Activated naive CD8-positive, alpha-beta T cell treated with anti-CD3 and anti-CD28 coated beads for 36 hours (primary cell): ENCODE measurements around the gene PPY. TPM values are rescaled to one million over a fixed set of nuclear protein-coding genes. Genes with fewer than 3 reads are reported as not detected.
A peak's percentile ranks its signal among the peaks of the same experiment; 100 is the strongest.
"Not testable (repeated sequence)": the region's sequence is repeated elsewhere in the genome, so short reads cannot be mapped to it uniquely, and the experiment has no call there.

Source experiments
- DNase-seq: peaks from one replicate; pipeline ENCODE4 v3.0.0; 2021
- H3K27ac Mint-ChIP-seq: one replicate; pipeline ENCODE4 v1.8.0; 2022; ENCODE audit warnings: mild to moderate bottlenecking, moderate library complexity, mixed read lengths
- H3K27me3 Mint-ChIP-seq: one replicate; pipeline ENCODE4 v1.8.0; 2022; ENCODE audit warnings: mild to moderate bottlenecking, mixed read lengths
- H3K36me3 Mint-ChIP-seq: one replicate; pipeline ENCODE4 v1.8.0; 2021; ENCODE audit warnings: mild to moderate bottlenecking, mixed read lengths
- H3K4me1 Mint-ChIP-seq: one replicate; pipeline ENCODE4 v1.8.0; 2021; ENCODE audit warnings: mixed read lengths
- H3K4me3 Mint-ChIP-seq: one replicate; pipeline ENCODE4 v1.8.0; 2022; ENCODE audit warnings: mild to moderate bottlenecking, moderate library complexity, mixed read lengths
- H3K9me3 Mint-ChIP-seq: one replicate; pipeline ENCODE4 v1.8.0; 2022; ENCODE audit warnings: mixed read lengths
- total RNA-seq, 2 experiments: library from RNA; stranded (reverse); gene quantifications; one replicate each; pipeline ENCODE4 v1.2.3, GENCODE V29; 2021

The PPY gene
- total RNA-seq, 2 experiments from 2014 or later = not detected

- Mint-ChIP-seq H3K27ac (no peak overlapping the region), H3K4me3 (no peak overlapping the region), H3K9me3 (no peaks in the 10 kb centered on the region), H3K36me3 (no peaks in the 10 kb centered on the region), H3K27me3 (peaks cover 64% of the 10 kb centered on the region), H3K4me1 (peaks cover 3% of the 10 kb centered on the region)
- no peak for DNase-seq
Observed at GRCh38 chr17:43951750-43952149, 9.5 kb upstream of the PPY start.

GRCh38 chr17:43950554-43950953 is 8.3 kb upstream of the PPY start:
- Mint-ChIP-seq H3K36me3 (no peaks in the 10 kb centered on the region), H3K27me3 (peaks cover 60% of the 10 kb centered on the region), H3K4me1 (peaks cover 3% of the 10 kb centered on the region), H3K9me3 (no peaks in the 10 kb centered on the region), H3K27ac (no peak overlapping the region), H3K4me3 (no peak overlapping the region)
- no peak for DNase-seq

- DNase-seq = no peak
- Mint-ChIP-seq H3K4me3 (no peak overlapping the region), H3K27me3 (peaks cover 60% of the 10 kb centered on the region), H3K36me3 (no peaks in the 10 kb centered on the region), H3K4me1 (peaks cover 3% of the 10 kb centered on the region), H3K27ac (no peak overlapping the region), H3K9me3 (no peaks in the 10 kb centered on the region)
Observed at GRCh38 chr17:43949781-43950180, 7.5 kb upstream of the PPY start.

- Mint-ChIP-seq H3K9me3 (no peaks in the 10 kb centered on the region), H3K36me3 (no peaks in the 10 kb centered on the region), H3K4me1 (peaks cover 3% of the 10 kb centered on the region), H3K27ac (no peak overlapping the region), H3K4me3 (no peak overlapping the region), H3K27me3 (peaks cover 30% of the 10 kb centered on the region)
- no peak for DNase-seq
Observed at GRCh38 chr17:43946781-43947180, 4.5 kb upstream of the PPY start.

GRCh38 chr17:43945074-43945829 is 3.0 kb upstream of the PPY start:
- Mint-ChIP-seq H3K9me3 (no peaks in the 10 kb centered on the region), H3K4me1 (peaks cover 3% of the 10 kb centered on the region), H3K27me3 (peaks cover 16% of the 10 kb centered on the region), H3K36me3 (no peaks in the 10 kb centered on the region), H3K27ac (no peak overlapping the region), H3K4me3 (no peak overlapping the region)
- DNase-seq = no peak

- no peaks in the 10 kb centered on the region for H3K36me3 Mint-ChIP-seq
Observed at GRCh38 chr17:43940630-43941029, 1.6 kb downstream of the PPY start.

GRCh38 chr17:43939886-43940285 is 2.4 kb downstream of the PPY start:
- no peak for DNase-seq
- H3K36me3 Mint-ChIP-seq = no peaks in the 10 kb centered on the region
- no peak overlapping the region for H3K4me3 Mint-ChIP-seq
- peaks cover 3% of the 10 kb centered on the region for H3K27me3 Mint-ChIP-seq
- peaks cover 7% of the 10 kb centered on the region for H3K4me1 Mint-ChIP-seq
- H3K27ac Mint-ChIP-seq = no peak overlapping the region
- H3K9me3 Mint-ChIP-seq = no peaks in the 10 kb centered on the region

More at GRCh38 chr17:43940630-43941029, 1.6 kb downstream of the PPY start:
- peak; percentile 32 for DNase-seq
- no peaks in the 10 kb centered on the region for H3K9me3 Mint-ChIP-seq
- H3K27me3 Mint-ChIP-seq = peaks cover 3% of the 10 kb centered on the region
- peaks cover 7% of the 10 kb centered on the region for H3K4me1 Mint-ChIP-seq
- no peak overlapping the region for H3K27ac Mint-ChIP-seq
- no peak overlapping the region for H3K4me3 Mint-ChIP-seq

- H3K27ac Mint-ChIP-seq, H3K4me1 Mint-ChIP-seq, H3K36me3 Mint-ChIP-seq, DNase-seq, H3K27me3 Mint-ChIP-seq, H3K4me3 Mint-ChIP-seq, H3K9me3 Mint-ChIP-seq: not testable (repeated sequence)
Observed at GRCh38 chr17:43939452-43939851, 2.8 kb downstream of the PPY start.

GRCh38 chr17:43938838-43939182 is 3.5 kb downstream of the PPY start:
- Mint-ChIP-seq H3K4me3 (peak overlapping the region; percentile 48), H3K36me3 (no peaks in the 10 kb centered on the region), H3K27ac (no peak overlapping the region)

GRCh38 chr17:43936434-43936833 is 5.8 kb downstream of the PPY start:
- H3K4me1 Mint-ChIP-seq = peaks cover 4% of the 10 kb centered on the region
- no peak overlapping the region for H3K4me3 Mint-ChIP-seq
- DNase-seq = no peak
- no peaks in the 10 kb centered on the region for H3K36me3 Mint-ChIP-seq
- peaks cover 3% of the 10 kb centered on the region for H3K27me3 Mint-ChIP-seq
- no peak overlapping the region for H3K27ac Mint-ChIP-seq
- no peaks in the 10 kb centered on the region for H3K9me3 Mint-ChIP-seq

More at GRCh38 chr17:43938838-43939182, 3.5 kb downstream of the PPY start:
- peaks cover 6% of the 10 kb centered on the region for H3K4me1 Mint-ChIP-seq
- H3K27me3 Mint-ChIP-seq = peaks cover 3% of the 10 kb centered on the region
- no peak for DNase-seq
- H3K9me3 Mint-ChIP-seq = no peaks in the 10 kb centered on the region

- Mint-ChIP-seq H3K27ac (no peak overlapping the region), H3K4me3 (no peak overlapping the region), H3K36me3 (no peaks in the 10 kb centered on the region), H3K27me3 (peaks cover 3% of the 10 kb centered on the region), H3K9me3 (no peaks in the 10 kb centered on the region), H3K4me1 (peaks cover 4% of the 10 kb centered on the region)
- no peak for DNase-seq
Observed at GRCh38 chr17:43935926-43936261, 6.4 kb downstream of the PPY start.

GRCh38 chr17:43935204-43935925 is 6.9 kb downstream of the PPY start:
- Mint-ChIP-seq H3K9me3 (no peaks in the 10 kb centered on the region), H3K4me1 (peaks cover 4% of the 10 kb centered on the region), H3K27me3 (peaks cover 3% of the 10 kb centered on the region), H3K27ac (no peak overlapping the region), H3K4me3 (no peak overlapping the region), H3K36me3 (no peaks in the 10 kb centered on the region)
- DNase-seq = no peak

- Mint-ChIP-seq H3K9me3 (no peaks in the 10 kb centered on the region), H3K4me3 (no peak overlapping the region), H3K27ac (no peak overlapping the region), H3K36me3 (no peaks in the 10 kb centered on the region), H3K4me1 (peaks cover 11% of the 10 kb centered on the region), H3K27me3 (peaks cover 3% of the 10 kb centered on the region)
- DNase-seq = no peak
Observed at GRCh38 chr17:43932923-43933322, 9.4 kb downstream of the PPY start.

GRCh38 chr17:43932357-43932756 is 9.9 kb downstream of the PPY start:
- no peak for DNase-seq
- peaks cover 3% of the 10 kb centered on the region for H3K27me3 Mint-ChIP-seq
- no peaks in the 10 kb centered on the region for H3K9me3 Mint-ChIP-seq
- H3K4me3 Mint-ChIP-seq = no peak overlapping the region
- H3K27ac Mint-ChIP-seq = no peak overlapping the region
- no peaks in the 10 kb centered on the region for H3K36me3 Mint-ChIP-seq
- H3K4me1 Mint-ChIP-seq = peaks cover 15% of the 10 kb centered on the region

- Mint-ChIP-seq H3K4me3 (no peak overlapping the region), H3K4me1 (peaks cover 24% of the 10 kb centered on the region), H3K27me3 (peaks cover 7% of the 10 kb centered on the region), H3K9me3 (no peaks in the 10 kb centered on the region), H3K27ac (peak overlapping the region; percentile 29), H3K36me3 (no peaks in the 10 kb centered on the region)
- DNase-seq = no peak
Observed at GRCh38 chr17:43931062-43931571, 11.2 kb downstream of the PPY start.

GRCh38 chr17:43928609-43929008 is 13.7 kb downstream of the PPY start:
- no peak for DNase-seq
- H3K27ac Mint-ChIP-seq = no peak overlapping the region
- peaks cover 7% of the 10 kb centered on the region for H3K27me3 Mint-ChIP-seq
- H3K4me3 Mint-ChIP-seq = no peak overlapping the region
- no peaks in the 10 kb centered on the region for H3K9me3 Mint-ChIP-seq
- H3K4me1 Mint-ChIP-seq = peaks cover 32% of the 10 kb centered on the region
- no peaks in the 10 kb centered on the region for H3K36me3 Mint-ChIP-seq
